ENCODE data around the gene SAPCD1. TPM values are rescaled to one million over a fixed set of nuclear protein-coding genes. Genes with fewer than 3 reads are reported as not detected.

Gene SAPCD1
- total RNA-seq, 1 experiment from 2014 or later = 18.2 TPM

- Histone ChIP-seq H3K4me3 (replicated peaks in 1 of 2; ENCODE audit: low read depth in 1 of 2, low read length in 2 of 2) (no peak overlapping the region), H2AFZ (ENCODE audit: low read depth, low read length, poor library complexity, severe bottlenecking) (no peak overlapping the region), H3K27me3 (ENCODE audit: insufficient read depth, low read length) (no peaks in the 10 kb centered on the region), H3K79me2 (ENCODE audit: insufficient read depth, low read length) (peaks cover 46% of the 10 kb centered on the region), H3K36me3 (ENCODE audit: control insufficient read depth in 1 of 2, insufficient read depth in 2 of 2, low read length in 2 of 2) (peaks cover 25 to 31% of the 10 kb centered on the region in 2 experiments), H3K9me3 (ENCODE audit: control insufficient read depth in 1 of 2, insufficient read depth in 1 of 2, low read depth in 1 of 2, low read length in 2 of 2) (no peaks in the 10 kb centered on the region), H4K20me1 (ENCODE audit: insufficient read depth) (no peaks in the 10 kb centered on the region; the same call in 1 of the 2 replicates), H3K27ac (ENCODE audit: low read depth, low read length) (no peak overlapping the region; the same call in 1 of the 2 replicates), H3K4me2 (ENCODE audit: low read length) (no peak overlapping the region), H3K9me2 (ENCODE audit: insufficient read depth) (no peaks in the 10 kb centered on the region), H3K9ac (ENCODE audit: low read length) (no peak overlapping the region), H3K4me1 (ENCODE audit: control insufficient read depth in 1 of 2, insufficient read depth in 2 of 2, low read length in 2 of 2) (peaks cover 18 to 46% of the 10 kb centered on the region in 2 experiments)
- no peak for ATAC-seq
- intact Hi-C loops (cut with micrococcal nuclease) = no loop called here
- BruUV-seq (replicated peaks) = no TSS peak
- ChIA-PET POLR2A (interaction anchor here (1.2 kb wide), 1 partner anchor 10 kb away, joined by 3 read pairs; the partner anchor contains the start of gene LY6G6C), RAD21 (ENCODE audit: low non-redundant PET in 1 of 2, low total read pairs in 2 of 2, uncharacterized antibody in 2 of 2, unreplicated experiment in 2 of 2) (no interaction called here), CTCF (no interaction called here)
- TF ChIP-seq, protein P1, sequence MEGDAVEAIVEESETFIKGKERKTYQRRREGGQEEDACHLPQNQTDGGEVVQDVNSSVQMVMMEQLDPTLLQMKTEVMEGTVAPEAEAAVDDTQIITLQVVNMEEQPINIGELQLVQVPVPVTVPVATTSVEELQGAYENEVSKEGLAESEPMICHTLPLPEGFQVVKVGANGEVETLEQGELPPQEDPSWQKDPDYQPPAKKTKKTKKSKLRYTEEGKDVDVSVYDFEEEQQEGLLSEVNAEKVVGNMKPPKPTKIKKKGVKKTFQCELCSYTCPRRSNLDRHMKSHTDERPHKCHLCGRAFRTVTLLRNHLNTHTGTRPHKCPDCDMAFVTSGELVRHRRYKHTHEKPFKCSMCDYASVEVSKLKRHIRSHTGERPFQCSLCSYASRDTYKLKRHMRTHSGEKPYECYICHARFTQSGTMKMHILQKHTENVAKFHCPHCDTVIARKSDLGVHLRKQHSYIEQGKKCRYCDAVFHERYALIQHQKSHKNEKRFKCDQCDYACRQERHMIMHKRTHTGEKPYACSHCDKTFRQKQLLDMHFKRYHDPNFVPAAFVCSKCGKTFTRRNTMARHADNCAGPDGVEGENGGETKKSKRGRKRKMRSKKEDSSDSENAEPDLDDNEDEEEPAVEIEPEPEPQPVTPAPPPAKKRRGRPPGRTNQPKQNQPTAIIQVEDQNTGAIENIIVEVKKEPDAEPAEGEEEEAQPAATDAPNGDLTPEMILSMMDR (IDR thresholded peaks at IDR 0.05 in 2 of 3, conservative IDR thresholded peaks at IDR 0.05 in 1 of 3; ENCODE audit: borderline replicate concordance in 1 of 3, insufficient read depth in 1 of 3, low read depth in 2 of 3, low read length in 2 of 3) = no peak
- TF ChIP-seq RAD21 (IDR thresholded peaks at IDR 0.05; ENCODE audit: low read depth) = no peak
- no peak for TF ChIP-seq MAX (IDR thresholded peaks at IDR 0.05)
- no peak for TF ChIP-seq EZH2phosphoT487 (IDR thresholded peaks at IDR 0.05; ENCODE audit: borderline replicate concordance)
- no peak for TF ChIP-seq ATF3 (IDR thresholded peaks at IDR 0.05)
- no peak for TF ChIP-seq POLR2AphosphoS5 (IDR thresholded peaks at IDR 0.05; ENCODE audit: low read depth, low read length)
- TF ChIP-seq FOSL1 (IDR thresholded peaks at IDR 0.05; ENCODE audit: low read depth) = no peak
- no peak for TF ChIP-seq EGR1 (IDR thresholded peaks at IDR 0.05; ENCODE audit: low read depth)
- no peak for TF ChIP-seq ZFX (IDR thresholded peaks at IDR 0.05)
- no peak for TF ChIP-seq ELF1 (IDR thresholded peaks at IDR 0.05; ENCODE audit: borderline replicate concordance, low read depth)
- no peak for TF ChIP-seq EZH2 (IDR thresholded peaks at IDR 0.05)
- TF ChIP-seq ZBTB33 (IDR thresholded peaks at IDR 0.05; ENCODE audit: extremely low read depth, insufficient replicate concordance, low read length) = no peak
- no peak for TF ChIP-seq YY1 (IDR thresholded peaks at IDR 0.05; ENCODE audit: extremely low read depth, insufficient replicate concordance, low read depth, low read length)
- TF ChIP-seq SRF (IDR thresholded peaks at IDR 0.05; ENCODE audit: low read depth) = no peak
- TF ChIP-seq CBX3 (IDR thresholded peaks at IDR 0.05; ENCODE audit: low read depth) = no peak
- TF ChIP-seq POLR2A (IDR thresholded peaks at IDR 0.05; ENCODE audit: borderline replicate concordance, extremely low read depth, insufficient read depth, insufficient read length) = no peak
- no peak for DNase-seq (ENCODE audit: low read depth, low spot score)
Observed at GRCh38 chr6:31732029-31732428, 30.4 kb upstream of the SAPCD1 start.

Measured in HCT116 (cell line).